Colon (tissue), 2 donors: ENCODE results near the gene APCDD1L.
"Not testable (repeated sequence)": the region's sequence is repeated elsewhere in the genome, so short reads cannot be mapped to it uniquely, and the experiment has no call there.

Source experiments
- FAIRE-seq: peaks from 2 replicates; lab custom pipeline; 2012; peaks lifted over from hg19 to GRCh38; lab: Jason Lieb, UNC
- donor health status: control.
- donor health status: control.

The APCDD1L gene

DNA sequence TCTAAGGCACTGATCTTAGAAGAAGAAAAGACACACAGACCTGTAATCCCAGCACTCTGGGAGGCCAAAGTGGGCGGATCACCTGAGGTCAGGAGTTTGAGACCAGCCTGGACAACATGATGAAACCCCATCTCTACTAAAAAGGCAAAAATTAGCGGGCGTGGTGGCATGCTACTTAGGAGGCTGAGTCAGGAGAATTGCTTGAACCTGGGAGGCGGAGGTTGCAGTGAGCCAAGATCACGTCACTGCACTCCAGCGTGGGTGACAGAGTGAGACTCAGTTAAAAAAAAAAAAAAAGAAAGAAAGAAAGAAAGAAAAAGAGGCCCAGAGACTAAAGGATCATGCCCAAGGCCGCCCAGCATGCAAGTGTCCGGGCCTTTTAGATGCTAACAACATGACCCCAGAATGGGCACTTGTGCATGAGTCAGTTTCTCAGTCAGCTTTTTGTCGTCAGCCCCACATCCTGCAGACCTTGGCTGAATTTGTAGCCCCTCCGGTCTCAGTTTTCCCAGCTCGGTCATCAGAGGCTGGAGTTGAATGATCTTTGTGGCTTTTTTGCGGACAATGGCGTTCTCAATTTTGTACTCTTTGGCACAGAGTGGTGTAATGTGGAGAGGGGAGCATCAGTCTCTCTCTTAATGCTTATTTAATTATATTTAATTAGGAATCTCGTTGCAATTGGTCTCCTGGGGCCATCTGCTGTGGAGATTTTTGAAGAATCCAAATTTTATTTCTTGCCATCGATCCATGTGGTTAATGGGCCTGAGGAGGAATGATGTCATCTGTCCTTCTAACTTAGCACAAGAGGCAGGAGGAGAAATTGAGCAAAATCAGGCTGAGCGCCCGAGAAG, 30.6 kb upstream of the APCDD1L start:
- FAIRE-seq, result no peak

- FAIRE-seq, result no peak
These were observed 29.7 kb upstream of the APCDD1L start for GRCh38 chr20:58544891-58545290.

DNA sequence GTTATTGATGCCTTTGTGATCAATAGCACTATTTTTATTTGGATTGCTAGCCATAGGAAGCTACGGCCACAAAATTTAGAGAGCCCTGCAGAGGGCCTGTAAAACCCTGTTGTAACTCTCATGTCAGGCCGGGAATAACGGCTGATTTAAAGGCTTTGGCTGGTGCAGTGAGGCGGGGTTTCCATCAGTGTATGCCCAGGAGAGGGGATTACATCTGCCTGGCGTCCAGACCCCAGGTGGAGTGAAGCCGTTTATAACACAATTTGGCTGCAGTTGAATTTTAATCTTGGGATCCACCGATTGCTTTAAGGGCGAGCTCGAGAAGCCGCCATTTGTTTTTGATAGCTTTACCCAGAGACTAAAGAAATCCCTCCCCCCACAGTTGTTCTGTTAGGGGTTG, 29.1 kb upstream of the APCDD1L start:
- FAIRE-seq, result no peak

DNA sequence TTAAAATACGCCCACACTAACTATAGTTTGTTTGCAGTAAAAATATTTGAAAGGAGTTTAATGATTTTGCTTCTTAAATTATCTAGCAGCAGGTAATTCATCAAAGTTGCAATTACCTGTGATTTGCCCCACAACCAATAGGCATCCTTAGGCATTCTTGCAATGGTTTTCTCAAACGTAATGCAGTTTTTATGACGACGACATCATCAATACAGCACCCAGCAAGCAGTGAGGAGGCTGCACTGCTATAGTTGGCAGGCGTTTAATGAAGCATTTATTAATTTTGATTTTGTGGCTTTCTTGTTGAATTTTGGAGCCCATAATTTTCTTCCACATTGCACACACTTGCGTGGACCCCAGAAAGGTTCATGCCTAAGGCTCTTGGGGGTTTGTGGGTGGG, 28.1 kb upstream of the APCDD1L start:
- no peak for FAIRE-seq

- FAIRE-seq, result no peak
These were observed 27.4 kb upstream of the APCDD1L start for GRCh38 chr20:58542411-58543095.

DNA sequence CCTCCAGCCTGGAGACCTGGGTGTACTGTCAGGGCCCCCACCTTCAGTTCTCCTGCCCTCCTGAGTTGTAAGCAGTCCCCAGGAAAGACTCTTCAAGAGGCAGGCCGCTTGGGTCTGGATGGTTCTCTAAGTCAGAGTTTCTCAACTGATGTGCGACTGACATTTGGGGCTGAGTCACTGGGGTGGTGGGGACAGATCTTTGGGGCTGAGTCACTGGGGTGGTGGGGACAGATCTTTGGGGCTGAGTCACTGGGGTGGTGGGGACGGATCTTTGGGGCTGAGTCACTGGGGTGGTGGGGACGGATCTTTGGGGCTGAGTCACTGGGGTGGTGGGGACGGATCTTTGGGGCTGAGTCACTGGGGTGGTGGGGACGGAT, 26.8 kb upstream of the APCDD1L start:
- FAIRE-seq, result not testable (repeated sequence)

GRCh38 chr20:58538752-58539151, 23.6 kb upstream of the APCDD1L start:
- no peak for FAIRE-seq

DNA sequence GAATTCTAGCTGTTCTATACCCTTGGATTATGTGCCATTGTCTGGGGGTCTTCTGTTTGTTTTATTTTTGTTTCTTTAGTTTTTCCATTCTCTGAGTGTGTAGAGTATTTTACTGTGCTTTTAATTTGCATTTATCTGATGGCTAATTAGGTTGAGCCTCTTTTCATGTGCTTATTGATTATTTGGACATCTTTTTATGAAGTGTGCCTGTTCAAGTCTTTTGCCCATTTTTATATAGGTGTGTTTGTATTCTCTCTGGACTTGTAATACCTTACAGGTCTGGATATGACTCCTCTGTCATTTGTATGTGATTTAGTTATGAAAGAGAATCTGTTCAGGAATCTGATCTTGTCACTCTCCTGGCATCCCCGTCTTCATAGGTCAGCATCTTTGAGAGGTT, 22.6 kb upstream of the APCDD1L start:
- FAIRE-seq, result no peak

- no peak for FAIRE-seq
These were observed 21.1 kb upstream of the APCDD1L start for GRCh38 chr20:58536289-58536688.

DNA sequence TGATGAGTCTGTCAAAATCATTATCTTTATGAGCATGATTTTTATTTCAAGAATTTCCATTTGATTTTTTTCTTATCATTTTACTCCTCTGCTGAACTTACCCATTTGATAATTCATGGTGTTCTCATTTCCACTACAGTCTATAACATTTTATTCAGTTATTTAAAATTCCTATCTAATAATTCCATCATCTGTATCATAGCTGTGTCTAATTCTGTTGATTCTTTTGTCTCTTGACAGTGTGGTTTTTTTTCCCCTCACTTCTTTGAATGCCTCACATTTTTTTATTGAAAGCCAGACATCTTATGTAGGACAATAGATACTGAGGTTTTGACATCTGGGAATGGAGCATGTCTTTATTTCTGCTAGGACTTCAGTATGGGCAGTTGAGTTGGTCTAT, 16.5 kb upstream of the APCDD1L start:
- FAIRE-seq, result no peak

GRCh38 chr20:58531063-58531462, 15.9 kb upstream of the APCDD1L start:
- no peak for FAIRE-seq

DNA sequence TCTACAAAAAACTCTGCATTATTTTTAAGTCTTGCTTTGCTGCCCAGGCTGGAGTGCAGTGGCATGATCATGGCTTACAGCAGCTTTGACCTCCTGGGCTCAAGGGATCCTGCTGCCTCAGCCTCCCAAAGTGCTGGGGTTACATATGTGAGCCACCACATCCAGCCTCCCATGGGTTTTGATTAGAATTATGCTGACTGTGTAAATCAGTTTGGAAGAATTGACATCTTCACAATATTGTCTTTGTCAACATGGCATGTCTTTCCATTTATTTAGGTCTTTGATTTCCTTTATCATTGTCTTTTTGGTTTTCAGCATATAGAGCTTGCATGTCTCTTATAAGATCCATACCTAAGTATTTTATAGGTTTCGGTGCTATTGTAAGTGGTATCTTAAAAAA, 13.2 kb upstream of the APCDD1L start:
- FAIRE-seq, result no peak

- FAIRE-seq, result no peak
These were observed 11.2 kb upstream of the APCDD1L start for GRCh38 chr20:58526411-58526810.

GRCh38 chr20:58524814-58525213, 9.6 kb upstream of the APCDD1L start:
- FAIRE-seq, result no peak

- no peak for FAIRE-seq
These were observed 8.7 kb upstream of the APCDD1L start for GRCh38 chr20:58523971-58524315.

DNA sequence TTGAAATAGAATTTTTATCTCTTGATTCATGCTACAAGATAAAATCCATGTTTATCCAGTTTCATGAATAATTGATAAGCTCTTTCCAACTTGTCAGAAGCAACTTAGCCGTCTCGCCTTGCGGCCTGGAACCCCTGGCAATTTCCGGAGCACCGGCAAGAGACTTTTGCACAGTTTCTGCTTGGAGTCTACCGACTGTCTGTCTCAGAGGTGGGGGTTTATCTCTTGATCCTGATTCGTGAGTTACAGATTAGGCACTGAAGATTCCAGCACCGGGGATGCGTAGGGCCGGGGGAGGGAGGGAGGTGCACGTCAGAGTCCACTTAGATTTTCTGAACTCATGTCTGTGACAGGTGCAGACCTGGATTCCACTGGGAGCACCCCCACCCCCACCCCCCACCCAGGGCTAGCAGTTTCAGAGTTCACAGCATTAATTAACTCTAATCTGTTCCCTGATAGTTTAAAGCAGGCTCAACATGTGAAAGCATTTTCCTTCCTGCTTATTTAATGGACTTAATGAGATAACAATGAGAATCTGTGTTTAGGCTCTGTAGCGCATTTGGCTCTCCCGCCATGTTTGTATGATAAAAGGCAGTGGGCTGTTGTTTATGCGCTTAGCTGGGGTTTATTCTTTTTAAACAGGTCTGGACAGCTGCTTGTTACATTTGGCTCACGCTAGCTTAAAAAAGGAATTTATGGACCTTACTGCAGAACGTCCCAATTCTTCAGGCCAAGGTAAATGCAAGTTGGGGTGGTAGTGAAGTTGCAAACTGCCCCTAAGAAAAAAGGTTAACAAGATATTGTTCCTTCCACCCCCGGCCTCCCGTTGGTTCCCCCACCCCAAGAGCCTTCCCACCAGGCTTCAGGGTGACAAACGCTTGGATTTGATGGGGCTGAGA, 8.1 kb upstream of the APCDD1L start:
- FAIRE-seq, result no peak

DNA sequence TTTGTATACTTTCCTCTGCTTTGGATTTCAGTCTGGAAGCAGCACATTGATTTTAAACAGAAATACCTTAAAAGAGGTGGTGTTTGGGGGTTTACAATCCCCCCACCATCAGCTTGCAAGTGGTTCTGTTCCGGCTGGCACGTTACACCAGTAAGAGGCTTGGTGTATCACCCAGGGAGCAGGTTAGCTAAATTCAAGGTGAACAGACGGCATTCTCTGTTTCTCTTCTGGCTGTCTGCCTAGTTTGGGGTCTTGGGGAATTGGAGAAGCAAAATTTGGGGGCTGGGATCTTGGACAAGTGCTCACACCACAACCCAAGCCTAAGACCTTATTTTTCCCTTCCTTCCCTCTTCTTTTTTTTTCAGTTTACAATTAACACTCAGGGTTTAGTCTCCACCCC, 7.5 kb upstream of the APCDD1L start:
- FAIRE-seq, result no peak

GRCh38 chr20:58521763-58522162, 6.6 kb upstream of the APCDD1L start:
- no peak for FAIRE-seq

DNA sequence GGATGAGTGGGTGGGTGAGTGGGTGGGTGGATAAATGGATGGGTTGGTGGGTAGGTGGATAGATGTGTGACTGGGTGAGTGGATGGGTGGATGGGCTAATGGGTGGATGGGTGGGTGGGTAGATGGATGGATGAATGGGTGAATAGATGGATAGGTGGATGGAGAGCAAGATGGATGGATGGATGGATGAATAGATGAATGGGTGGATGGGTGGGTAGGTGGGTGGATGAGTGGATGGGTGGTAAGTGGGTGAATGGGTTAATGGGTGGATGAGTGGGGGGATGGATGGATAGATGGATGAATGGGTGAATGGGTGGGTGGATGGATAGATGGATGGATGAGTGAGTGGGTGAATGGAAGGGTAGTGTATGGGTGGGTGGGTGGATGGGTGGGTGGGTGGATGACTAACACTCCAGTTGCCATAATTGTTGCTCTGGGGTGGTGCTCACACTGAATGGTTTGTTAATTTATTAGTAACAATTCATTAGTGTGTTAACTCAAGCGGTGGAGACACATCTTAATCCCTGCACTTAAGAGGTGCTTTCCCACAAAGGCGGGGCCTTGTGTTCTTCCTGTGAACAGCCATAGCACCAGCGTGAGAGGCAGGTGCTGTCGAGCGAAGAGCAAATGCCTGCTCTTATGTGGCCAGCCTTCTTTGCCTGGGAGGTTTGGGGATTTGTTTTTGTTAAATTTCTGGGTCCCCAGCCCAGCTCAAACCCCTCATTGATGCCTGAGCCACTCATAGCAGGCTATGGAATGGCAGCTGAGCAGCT, 4.9 kb upstream of the APCDD1L start:
- FAIRE-seq, result no peak

GRCh38 chr20:58518896-58519593, 3.8 kb upstream of the APCDD1L start:
- no peak for FAIRE-seq

DNA sequence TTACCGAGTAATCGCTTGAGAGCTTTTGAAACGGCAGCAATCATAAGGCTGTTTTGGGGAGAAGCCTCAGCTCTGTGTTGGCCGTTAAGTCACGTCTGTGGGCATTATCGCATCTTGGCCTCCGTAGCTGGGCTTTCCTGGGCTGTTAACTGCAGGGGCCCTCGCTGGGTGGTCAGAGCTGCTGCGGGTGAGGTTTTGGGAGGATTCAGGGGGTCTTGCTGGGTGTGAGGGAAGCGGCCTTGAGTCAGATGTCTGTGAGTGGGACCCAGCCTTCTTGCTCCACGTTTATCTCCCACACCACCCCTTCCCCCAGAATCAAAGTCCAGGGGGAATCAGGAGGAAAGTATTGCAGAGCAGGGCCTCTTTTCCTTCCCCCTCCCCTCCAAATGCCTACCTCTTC, 3.2 kb upstream of the APCDD1L start:
- no peak for FAIRE-seq
